OCI-LY7 (cell line): ENCODE data around the gene CADM2. TPM values are rescaled to one million over a fixed set of nuclear protein-coding genes. Genes with fewer than 3 reads are reported as not detected.

Experiments
- BruUV-seq: library from RNA; stranded (reverse); fragments of 400-500 nt; replicated peaks from 2 replicates; lab custom pipeline; 2021; lab: Mats Ljungman, UMichigan
- CTCF ChIA-PET: fragments of 300-600 bp; sonication (Branson Sonifier 250); formaldehyde crosslinking; loops from one replicate; lab custom pipeline; 2022; ENCODE audit warnings: antibody characterized with exemption; ENCODE audit not compliant: unreplicated experiment; lab: Charles Lee
- POLR2A ChIA-PET: fragments of 300-600 bp; sonication (Branson Sonifier 250); formaldehyde crosslinking; loops from one replicate; lab custom pipeline; 2022; ENCODE audit warnings: antibody characterized with exemption; lab: Charles Lee
- DNase-seq: peaks from one replicate; pipeline ENCODE4 v3.0.0-alpha.2; 2015; ENCODE audit warnings: low spot score
- H2AFZ ChIP-seq: fragments of 200-600 bp; sonication (generic), shearing (Covaris generic); 2 replicates; pipeline ENCODE4 v1.6.1; 2014; ENCODE audit warnings: mild to moderate bottlenecking, antibody characterized with exemption, low read length, moderate library complexity
- H3K27ac ChIP-seq: fragments of 200-600 bp; sonication (generic); 2 replicates; pipeline ENCODE4 v1.5.1; 2014; ENCODE audit warnings: mixed run types, low read depth, mild to moderate bottlenecking, moderate library complexity, low read length, inconsistent platforms; ENCODE audit not compliant: poor library complexity, severe bottlenecking
- H3K36me3 ChIP-seq: fragments of 200-600 bp; sonication (generic); 2 replicates; pipeline ENCODE4 v1.6.1; 2014; ENCODE audit warnings: mild to moderate bottlenecking, antibody characterized with exemption, low read length, moderate library complexity, mixed read lengths; ENCODE audit not compliant: insufficient read depth
- H3K4me1 ChIP-seq: fragments of 200-600 bp; sonication (generic); 2 replicates; pipeline ENCODE4 v1.5.1; 2014; ENCODE audit warnings: mild to moderate bottlenecking, low read length; ENCODE audit not compliant: insufficient read depth, poor library complexity, severe bottlenecking
- H3K4me2 ChIP-seq: fragments of 200-600 bp; sonication (generic); 2 replicates; pipeline ENCODE4 v1.6.1; 2014; ENCODE audit warnings: mild to moderate bottlenecking, low read length
- H3K4me3 ChIP-seq: fragments of 200-600 bp; sonication (generic); 2 replicates; pipeline ENCODE4 v1.5.1; 2014; ENCODE audit warnings: mild to moderate bottlenecking, low read depth, low read length; ENCODE audit not compliant: poor library complexity, severe bottlenecking
- H3K79me2 ChIP-seq: fragments of 200-600 bp; sonication (generic); 2 replicates; pipeline ENCODE4 v1.6.1; 2016; ENCODE audit warnings: low read depth, mild to moderate bottlenecking, low read length, moderate library complexity, mixed read lengths; ENCODE audit not compliant: insufficient read depth
- H3K9me2 ChIP-seq: fragments of 200-600 bp; sonication (generic); 2 replicates; pipeline ENCODE4 v1.6.1; 2016; ENCODE audit warnings: mild to moderate bottlenecking, low read length, mixed read lengths; ENCODE audit not compliant: insufficient read depth
- H3K9me3 ChIP-seq: fragments of 200-600 bp; sonication (generic); 2 replicates; pipeline ENCODE4 v1.6.1; 2014; ENCODE audit warnings: mild to moderate bottlenecking, mixed run types, low read length, mixed read lengths
- H4K20me1 ChIP-seq: fragments of 200-600 bp; sonication (generic); 2 replicates; pipeline ENCODE4 v1.6.1; 2014; ENCODE audit warnings: mild to moderate bottlenecking, antibody characterized with exemption, low read length, moderate library complexity, mixed read lengths; ENCODE audit not compliant: insufficient read depth
- CTCF ChIP-seq: fragments of 200-600 bp; sonication (generic); conservative IDR thresholded peaks from 2 replicates; pipeline ENCODE4 v1.5.1; 2014; ENCODE audit warnings: mild to moderate bottlenecking, antibody characterized with exemption, low read length, moderate library complexity, mixed read lengths
- EZH2phosphoT487 ChIP-seq: fragments of 200-600 bp; sonication (generic); IDR thresholded peaks from 2 replicates; pipeline ENCODE4 v1.6.1; 2018; ENCODE audit warnings: low read depth, borderline replicate concordance, mild to moderate bottlenecking, mixed run types, antibody characterized with exemption, low read length, moderate library complexity, mixed read lengths
- intact Hi-C: fragments of 100-400 bp; cut with micrococcal nuclease; formaldehyde crosslinking; loops from one replicate; pipeline ENCODE4 v1.10.0; 2022; ENCODE audit not compliant: unreplicated experiment
- total RNA-seq, 2 experiments: library from RNA; depleted of rRNA in 1 of 2; stranded (reverse); fragments of >200 nt in 1 of 2; shearing (Covaris generic) in 1 of 2; gene quantifications; 2 replicates each; pipeline ENCODE4 v1.2.3, GENCODE V29; 2014 to 2022

The CADM2 gene
- total RNA-seq, 2 experiments from 2014 or later = not detected

- H3K9me2 ChIP-seq = no peaks in the 10 kb centered on the region
- ChIA-PET CTCF (no interaction called here), POLR2A (interaction anchor here (0.5 to 1.2 kb wide), 2 partner anchors 8 to 22 kb away, joined by 3 to 4 read pairs; no protein-coding TSS in a partner anchor)
- no peak overlapping the region for H3K4me3 ChIP-seq
- H3K27ac ChIP-seq = no peak overlapping the region
- no peaks in the 10 kb centered on the region for H3K79me2 ChIP-seq
- TF ChIP-seq EZH2phosphoT487 = no peak
- no peak for TF ChIP-seq CTCF
- no peaks in the 10 kb centered on the region for H4K20me1 ChIP-seq
- BruUV-seq = no TSS peak
- no peaks in the 10 kb centered on the region for H3K36me3 ChIP-seq
- DNase-seq = no peak
- no peak overlapping the region for H2AFZ ChIP-seq
- H3K4me1 ChIP-seq = no peaks in the 10 kb centered on the region
- no peaks in the 10 kb centered on the region for H3K9me3 ChIP-seq
- intact Hi-C loops = no loop called here
- H3K4me2 ChIP-seq = no peak overlapping the region
Measured at GRCh38 chr3:85875589-85875988, 916.8 kb downstream of the CADM2 start.

- POLR2A ChIA-PET = interaction anchor here (0.6 to 0.7 kb wide), 4 partner anchors 9 to 1433 kb away, joined by 3 to 4 read pairs (median 4); no protein-coding TSS in a partner anchor
- Histone ChIP-seq H3K9me2 (no peaks in the 10 kb centered on the region), H3K4me2 (no peak overlapping the region), H4K20me1 (no peaks in the 10 kb centered on the region), H3K9me3 (no peaks in the 10 kb centered on the region), H3K36me3 (no peaks in the 10 kb centered on the region), H3K27ac (no peak overlapping the region), H3K79me2 (no peaks in the 10 kb centered on the region), H3K4me1 (no peaks in the 10 kb centered on the region), H3K4me3 (no peak overlapping the region), H2AFZ (no peak overlapping the region)
- CTCF ChIA-PET = no interaction called here
- BruUV-seq = no TSS peak
- DNase-seq = no peak
- TF ChIP-seq CTCF = no peak
- TF ChIP-seq EZH2phosphoT487 = no peak
- intact Hi-C loops = no loop called here
Measured at GRCh38 chr3:85877631-85878030, 918.8 kb downstream of the CADM2 start.

GRCh38 chr3:85881833-85882393 is 923.1 kb downstream of the CADM2 start:
- H3K79me2 ChIP-seq = no peaks in the 10 kb centered on the region
- H3K9me3 ChIP-seq = no peaks in the 10 kb centered on the region
- no peak overlapping the region for H3K4me2 ChIP-seq
- H3K36me3 ChIP-seq = no peaks in the 10 kb centered on the region
- H3K4me3 ChIP-seq = no peak overlapping the region
- H4K20me1 ChIP-seq = no peaks in the 10 kb centered on the region
- intact Hi-C loops = no loop called here
- H3K4me1 ChIP-seq = no peaks in the 10 kb centered on the region
- no peak overlapping the region for H2AFZ ChIP-seq
- TF ChIP-seq CTCF = no peak
- TF ChIP-seq EZH2phosphoT487 = no peak
- no peak for DNase-seq
- ChIA-PET CTCF (no interaction called here), POLR2A (interaction anchor here (0.6 kb wide), 1 partner anchor 17 kb away, joined by 3 read pairs; no protein-coding TSS in a partner anchor)
- no TSS peak for BruUV-seq
- no peak overlapping the region for H3K27ac ChIP-seq
- H3K9me2 ChIP-seq = no peaks in the 10 kb centered on the region
